ES-I3 (cell line): ENCODE measurements around the gene INPP5D.

Experiments used
- H3K36me3 ChIP-seq: 2 replicates; pipeline ENCODE4 v1.6.1; 2013; ENCODE audit warnings: mild to moderate bottlenecking, low read length, control low read depth, moderate library complexity; ENCODE audit not compliant: insufficient read depth
- H3K4me1 ChIP-seq: 2 replicates; pipeline ENCODE4 v1.6.1; 2013; ENCODE audit warnings: mild to moderate bottlenecking, control low read depth, low read length; ENCODE audit not compliant: insufficient read depth
- H3K9ac ChIP-seq: 2 replicates; pipeline ENCODE4 v1.6.1; 2013; ENCODE audit warnings: low read depth, mild to moderate bottlenecking, low read length, moderate library complexity
- H3K9me3 ChIP-seq: 2 replicates; pipeline ENCODE4 v1.6.1; 2013; ENCODE audit warnings: mild to moderate bottlenecking, low read length, moderate library complexity; ENCODE audit not compliant: control insufficient read depth, insufficient read depth

The INPP5D gene

GRCh38 chr2:233165543-233165894, 105.4 kb downstream of the INPP5D start:
- H3K36me3 ChIP-seq = no peaks in the 10 kb centered on the region; the same call in none of the 2 replicates
- H3K9ac ChIP-seq = no peak overlapping the region
- no peaks in the 10 kb centered on the region for H3K9me3 ChIP-seq
- H3K4me1 ChIP-seq = peaks cover 20% of the 10 kb centered on the region

DNA sequence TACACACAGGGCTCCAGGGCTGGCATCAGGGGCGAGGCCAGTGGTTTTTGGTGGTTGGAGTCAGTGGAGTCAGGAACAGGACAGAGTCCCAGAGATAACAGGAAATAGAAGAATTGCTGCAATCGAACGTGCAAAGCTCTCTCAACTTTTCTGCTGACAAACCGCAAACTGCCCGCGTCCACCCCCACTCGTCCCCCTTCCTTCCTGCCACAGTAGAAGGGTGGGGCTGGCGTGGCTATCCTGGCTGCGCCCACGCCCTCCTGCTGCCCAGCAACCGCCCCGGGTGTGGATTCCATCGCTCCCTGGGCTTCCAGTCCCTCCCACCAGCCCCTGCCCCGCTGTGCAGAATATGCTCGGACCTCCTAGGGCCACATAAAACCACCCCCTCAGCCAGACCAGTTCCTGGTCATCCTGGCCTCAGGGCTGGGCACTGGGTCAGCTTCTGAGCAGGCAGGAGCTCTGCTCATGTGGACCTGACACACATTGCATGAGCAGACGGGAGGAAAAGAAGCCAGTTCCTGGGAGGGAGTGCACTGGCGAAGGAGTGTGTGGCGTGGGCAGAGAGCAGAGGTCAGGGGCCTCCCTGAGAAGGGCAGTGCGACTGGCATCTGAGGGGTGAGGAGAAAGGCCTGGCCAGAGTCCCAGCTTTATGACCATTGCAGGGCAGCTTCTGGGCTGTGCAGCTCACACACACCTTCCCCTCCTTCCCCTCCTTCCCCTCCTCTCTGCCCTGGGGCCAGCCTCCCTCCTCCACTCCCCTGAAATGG, 105.9 kb downstream of the INPP5D start:
- Histone ChIP-seq H3K4me1 (peaks cover 20% of the 10 kb centered on the region), H3K9me3 (no peaks in the 10 kb centered on the region), H3K36me3 (no peaks in the 10 kb centered on the region; the same call in 1 of the 2 replicates), H3K9ac (no peak overlapping the region)

- Histone ChIP-seq H3K9ac (no peak overlapping the region), H3K9me3 (no peaks in the 10 kb centered on the region), H3K4me1 (peaks cover 20% of the 10 kb centered on the region), H3K36me3 (no peaks in the 10 kb centered on the region; the same call in 1 of the 2 replicates)
Observed at GRCh38 chr2:233168445-233168844, 108.3 kb downstream of the INPP5D start.

DNA sequence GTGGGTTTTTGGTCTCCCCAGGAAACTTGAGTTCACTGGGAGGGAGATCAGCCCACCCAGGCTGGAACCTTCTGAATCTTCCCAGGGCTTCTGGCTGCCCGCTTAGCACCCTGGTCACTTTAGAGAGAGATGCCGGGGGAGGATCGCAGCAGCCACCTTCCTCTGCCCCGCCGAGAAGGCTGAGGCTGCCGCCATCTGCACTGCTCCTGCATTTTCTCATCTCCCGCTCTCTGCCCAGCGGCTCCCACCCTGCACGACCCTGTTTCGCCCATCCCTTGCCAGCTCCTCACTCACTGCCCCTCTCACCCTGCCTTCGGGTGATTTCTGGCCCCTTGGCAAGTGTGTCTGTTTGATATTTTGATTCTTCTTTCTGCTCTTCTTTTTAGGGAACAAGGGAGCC, 108.8 kb downstream of the INPP5D start:
- no peaks in the 10 kb centered on the region; the same call in 1 of the 2 replicates for H3K36me3 ChIP-seq
- H3K9ac ChIP-seq = no peak overlapping the region
- no peaks in the 10 kb centered on the region for H3K9me3 ChIP-seq
- peaks cover 20% of the 10 kb centered on the region for H3K4me1 ChIP-seq

- no peak overlapping the region for H3K9ac ChIP-seq
- H3K36me3 ChIP-seq = no peaks in the 10 kb centered on the region
- H3K9me3 ChIP-seq = no peaks in the 10 kb centered on the region
- H3K4me1 ChIP-seq = peaks cover 17% of the 10 kb centered on the region
Observed at GRCh38 chr2:233171344-233171743, 111.2 kb downstream of the INPP5D start.

GRCh38 chr2:233173115-233173514, 113.0 kb downstream of the INPP5D start:
- H3K4me1 ChIP-seq = peaks cover 15% of the 10 kb centered on the region
- no peaks in the 10 kb centered on the region for H3K36me3 ChIP-seq
- H3K9ac ChIP-seq = no peak overlapping the region
- H3K9me3 ChIP-seq = no peaks in the 10 kb centered on the region

GRCh38 chr2:233174137-233174536, 114.0 kb downstream of the INPP5D start:
- no peaks in the 10 kb centered on the region for H3K36me3 ChIP-seq
- H3K9ac ChIP-seq = no peak overlapping the region
- peaks cover 5% of the 10 kb centered on the region; the same call in 1 of the 2 replicates for H3K4me1 ChIP-seq
- no peaks in the 10 kb centered on the region for H3K9me3 ChIP-seq

- Histone ChIP-seq H3K4me1 (no peaks in the 10 kb centered on the region), H3K9me3 (no peaks in the 10 kb centered on the region), H3K36me3 (peaks cover 4% of the 10 kb centered on the region; the same call in 1 of the 2 replicates), H3K9ac (no peak overlapping the region)
Observed at GRCh38 chr2:233178994-233179847, 119.1 kb downstream of the INPP5D start.

- Histone ChIP-seq H3K36me3 (peaks cover 4% of the 10 kb centered on the region; the same call in 1 of the 2 replicates), H3K4me1 (no peaks in the 10 kb centered on the region), H3K9ac (no peak overlapping the region), H3K9me3 (no peaks in the 10 kb centered on the region)
Observed at GRCh38 chr2:233179848-233180366, 119.8 kb downstream of the INPP5D start.

GRCh38 chr2:233183869-233184418, 123.8 kb downstream of the INPP5D start:
- Histone ChIP-seq H3K9me3 (no peaks in the 10 kb centered on the region), H3K4me1 (no peaks in the 10 kb centered on the region), H3K9ac (no peak overlapping the region), H3K36me3 (peaks cover 9% of the 10 kb centered on the region; the same call in 1 of the 2 replicates)

DNA sequence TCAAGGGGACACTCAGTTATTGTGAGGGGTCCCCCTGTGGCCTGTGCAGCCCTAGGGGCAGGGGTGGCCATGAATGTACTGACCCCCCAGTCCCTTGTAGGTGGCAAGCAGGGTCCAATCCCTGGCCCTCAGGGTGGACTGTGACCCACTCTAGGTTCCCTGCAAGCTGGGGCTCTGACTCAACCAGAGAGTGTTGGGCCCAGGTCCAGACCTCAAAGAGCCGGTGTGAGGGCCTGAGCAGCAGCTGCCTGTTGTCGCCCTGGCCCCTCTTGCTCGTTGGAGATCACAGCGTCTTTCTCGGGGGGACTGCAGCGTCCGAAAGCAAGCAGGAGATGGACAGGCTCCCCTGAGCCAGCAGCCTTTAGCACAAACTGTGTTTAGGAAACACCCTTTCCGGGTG, 124.5 kb downstream of the INPP5D start:
- Histone ChIP-seq H3K36me3 (peaks cover 6% of the 10 kb centered on the region; the same call in 1 of the 2 replicates), H3K4me1 (no peaks in the 10 kb centered on the region), H3K9ac (no peak overlapping the region), H3K9me3 (no peaks in the 10 kb centered on the region)

- Histone ChIP-seq H3K9ac (no peak overlapping the region), H3K4me1 (no peaks in the 10 kb centered on the region), H3K9me3 (no peaks in the 10 kb centered on the region), H3K36me3 (peaks cover 5% of the 10 kb centered on the region; the same call in 1 of the 2 replicates)
Observed at GRCh38 chr2:233185330-233185729, 125.2 kb downstream of the INPP5D start.

GRCh38 chr2:233185963-233186362, 125.8 kb downstream of the INPP5D start:
- H3K9me3 ChIP-seq = no peaks in the 10 kb centered on the region

GRCh38 chr2:233186851-233187250, 126.7 kb downstream of the INPP5D start:
- Histone ChIP-seq H3K4me1 (no peaks in the 10 kb centered on the region), H3K9me3 (no peaks in the 10 kb centered on the region), H3K9ac (no peak overlapping the region), H3K36me3 (peaks cover 5% of the 10 kb centered on the region; the same call in 1 of the 2 replicates)

More at GRCh38 chr2:233185963-233186362, 125.8 kb downstream of the INPP5D start:
- Histone ChIP-seq H3K4me1 (no peaks in the 10 kb centered on the region), H3K36me3 (peaks cover 5% of the 10 kb centered on the region; the same call in 1 of the 2 replicates), H3K9ac (no peak overlapping the region)
